Ovary (tissue), 9 donors: ENCODE results near the gene ARIH2. TPM values are rescaled to one million over a fixed set of nuclear protein-coding genes. Genes with fewer than 3 reads are reported as not detected.
A peak's percentile ranks its signal among the peaks of the same experiment; 100 is the strongest.

Source experiments
- DNase-seq, 5 donors: peaks; one replicate each; pipeline ENCODE4 v3.0.0-alpha.2; 2019 to 2020
- H3K27ac ChIP-seq, 2 donors: fragments of 200-600 bp; one replicate each; pipeline versions ENCODE4 v1.5.1 to v1.8.0; 2019 to 2022
- H3K27me3 ChIP-seq: fragments of 200-600 bp; one replicate; pipeline ENCODE4 v1.8.0; 2022
- H3K36me3 ChIP-seq: fragments of 200-600 bp; sonication (generic); one replicate; pipeline ENCODE4 v1.5.1; 2019
- H3K4me1 ChIP-seq: one replicate; pipeline ENCODE4 v1.8.1; 2013; ENCODE audit warnings: mild to moderate bottlenecking, moderate library complexity; ENCODE audit not compliant: insufficient read depth
- H3K4me3 ChIP-seq: fragments of 200-600 bp; sonication (generic); one replicate; pipeline ENCODE4 v1.5.1; 2017
- H3K9me3 ChIP-seq, 2 donors: fragments of 200-600 bp in 1 of 2; sonication (generic) in 1 of 2; one replicate each; pipeline versions ENCODE4 v1.5.1 to v1.8.1; 2013 to 2019; ENCODE audit warnings: mild to moderate bottlenecking in 1 of 2, moderate library complexity in 1 of 2
- EP300 ChIP-seq: sonication (generic); formaldehyde crosslinking; IDR thresholded peaks from one replicate; pipeline ENCODE4 v1.6.1; 2017; ENCODE audit warnings: antibody characterized with exemption
- POLR2A ChIP-seq: fragments of 450-650 bp; IDR thresholded peaks from one replicate; pipeline ENCODE4 v1.6.1; 2017; ENCODE audit warnings: antibody characterized with exemption, mild to moderate bottlenecking, moderate library complexity
- WGBS, 3 donors: extraction: QIAGEN DNeasy Blood & Tissue Kit in 1 of 3; methylation state at CpG; one replicate each; pipeline versions ENCODE4 v1.1.5 to v1.1.7; 2013 to 2017; 5-methylcytosine and 5-hydroxymethylcytosine counted together
- intact Hi-C, 4 donors: fragments of 100-400 bp; cut with DNase I; formaldehyde crosslinking; loops; one replicate each; pipeline versions ENCODE4 v1.11.0 to v1.15.1; 2022 to 2023
- polyA plus RNA-seq, 2 donors: library from polyadenylated mRNA; stranded (reverse); fragments of 200-250 nt in 1 of 2; fragments of 350-450 nt in 1 of 2; fragmentation: Illumina TruSeq in 1 of 2; extraction: RNeasy Lipid Tissue Mini Kit (QIAGEN cat#74804) in 1 of 2; gene quantifications; one replicate each; pipeline ENCODE4 v1.2.3, GENCODE V29; 2013 to 2014
- total RNA-seq, 7 donors: library from RNA; depleted of rRNA in 2 of 7; stranded (reverse); fragments of >200 nt in 2 of 7; fragmentation: NEBNext Ultra II Directional in 3 of 7; extraction: Animal tissue kit (Norgen Biotek cat#: 25700) in 3 of 7; gene quantifications; one replicate each; pipeline versions ENCODE4 v1.1.0 to v1.2.4, GENCODE V29; 2016 to 2023
- TF ChIP-seq, protein P1 (sequence below), 3 donors: fragments of 450-650 bp in 2 of 3; fragments of 200-600 bp in 1 of 3; IDR thresholded peaks; one replicate each; pipeline versions ENCODE4 v1.5.1 to v1.8.0; 2016 to 2022; ENCODE audit warnings: antibody characterized with exemption in 3 of 3, mild to moderate bottlenecking in 1 of 3
- donor health status: DM: no; HTN: no; CAD: no; lungs with moderate emphysema.
- donor health status: DM: no; HTN: no; CAD: no.
- donor health status: Bipolar disorder and iron deficiency.
- donor health status: DM: yes; HTN: yes; CAD: no.
- donor health status: DM: no; HTN: no; CAD: no.
- donor health status: DM: yes; HTN: yes; CAD: no.

The ARIH2 gene
- total and polyA plus RNA-seq, 9 donors = 39.6 to 95.7 (median 72.0) TPM

DNA sequence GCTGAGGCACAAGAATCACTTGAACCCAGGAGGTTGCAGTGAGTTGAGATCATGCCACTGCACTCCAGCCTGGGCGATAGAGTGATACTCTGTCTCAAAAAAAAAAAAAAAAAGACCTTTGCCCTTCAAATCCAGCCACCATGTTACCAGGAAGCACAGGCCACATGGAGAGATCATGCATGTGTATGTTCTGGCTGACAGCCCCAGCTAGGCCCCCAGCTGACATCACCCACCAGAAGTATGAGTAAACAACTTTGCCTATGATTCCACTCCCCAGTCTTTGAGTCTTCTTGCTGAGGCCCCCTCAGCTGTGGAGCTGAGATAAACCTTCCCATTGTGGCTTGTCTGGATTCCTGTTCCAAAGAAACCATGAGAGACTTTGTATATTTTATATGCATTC is 3.3 kb upstream of the ARIH2 start:
- intact Hi-C loops = loop anchor here in 1 of 4 donors (10.0 kb wide), 1 partner anchor 110 kb away; the partner anchor contains the start of genes IMPDH2 and NDUFAF3
- H3K27ac ChIP-seq = no peak overlapping the region

DNA sequence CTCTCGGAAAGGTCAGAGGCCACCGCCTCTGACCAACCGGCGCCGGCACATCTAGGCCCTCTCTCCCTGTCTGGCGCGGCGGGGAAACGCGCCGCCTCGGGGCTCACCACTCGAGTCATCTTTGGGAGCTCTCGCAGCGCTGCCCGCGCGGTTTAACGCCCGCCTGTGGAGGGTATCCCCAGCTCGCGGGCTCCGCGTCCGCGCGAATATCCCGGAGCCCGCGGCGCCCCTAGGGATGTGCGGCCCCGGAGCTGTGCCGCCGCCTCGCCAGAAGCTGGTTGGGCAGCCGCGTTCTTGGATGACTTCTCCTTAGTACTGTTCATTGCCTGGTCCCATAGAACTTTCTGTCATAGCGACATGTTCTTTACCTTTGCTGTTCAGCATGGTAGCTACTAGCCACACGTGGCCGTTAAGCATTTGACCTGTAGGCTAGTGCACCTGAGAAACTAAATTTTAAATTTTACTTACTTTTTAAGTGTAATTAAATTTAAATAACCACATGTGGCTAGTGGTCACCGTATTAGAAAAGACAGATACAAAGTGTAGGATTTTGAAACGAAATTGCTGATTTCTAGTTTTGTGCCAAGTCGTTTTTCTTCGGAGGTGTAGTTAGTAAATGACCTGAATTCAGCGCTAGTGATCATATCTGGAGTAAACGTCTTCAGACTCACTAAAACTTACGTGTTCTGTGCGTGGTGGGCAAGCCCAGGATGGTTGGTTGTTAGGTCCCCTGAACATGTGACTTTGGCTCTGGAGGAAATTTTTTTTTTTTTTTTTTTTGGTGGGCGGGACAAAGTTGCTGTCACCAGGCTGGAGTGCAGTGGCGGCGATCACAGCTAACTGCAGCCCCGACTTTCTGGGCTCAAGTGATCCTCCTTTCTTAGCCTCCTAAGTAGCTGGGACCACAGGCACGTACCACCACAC is 835 bp downstream of the ARIH2 start:
- Histone ChIP-seq H3K36me3 (no peaks in the 10 kb centered on the region), H3K27ac (peak overlapping the region; percentile 93), H3K4me1 (peaks cover 11% of the 10 kb centered on the region), H3K9me3 (no peaks in the 10 kb centered on the region), H3K27me3 (no peaks in the 10 kb centered on the region), H3K4me3 (peak overlapping the region; percentile 100)
- 1 to 2% (median 2%) methylated on average over 48 to 54 of the region's 54 CpGs for WGBS, 3 donors
- intact Hi-C loops = loop anchor here in 1 of 4 donors (10.0 kb wide), 1 partner anchor 105 kb away; the partner anchor contains the start of genes IMPDH2 and NDUFAF3
- peak in 1 of 5 donors; percentile 72 for DNase-seq
- TF ChIP-seq, protein P1, sequence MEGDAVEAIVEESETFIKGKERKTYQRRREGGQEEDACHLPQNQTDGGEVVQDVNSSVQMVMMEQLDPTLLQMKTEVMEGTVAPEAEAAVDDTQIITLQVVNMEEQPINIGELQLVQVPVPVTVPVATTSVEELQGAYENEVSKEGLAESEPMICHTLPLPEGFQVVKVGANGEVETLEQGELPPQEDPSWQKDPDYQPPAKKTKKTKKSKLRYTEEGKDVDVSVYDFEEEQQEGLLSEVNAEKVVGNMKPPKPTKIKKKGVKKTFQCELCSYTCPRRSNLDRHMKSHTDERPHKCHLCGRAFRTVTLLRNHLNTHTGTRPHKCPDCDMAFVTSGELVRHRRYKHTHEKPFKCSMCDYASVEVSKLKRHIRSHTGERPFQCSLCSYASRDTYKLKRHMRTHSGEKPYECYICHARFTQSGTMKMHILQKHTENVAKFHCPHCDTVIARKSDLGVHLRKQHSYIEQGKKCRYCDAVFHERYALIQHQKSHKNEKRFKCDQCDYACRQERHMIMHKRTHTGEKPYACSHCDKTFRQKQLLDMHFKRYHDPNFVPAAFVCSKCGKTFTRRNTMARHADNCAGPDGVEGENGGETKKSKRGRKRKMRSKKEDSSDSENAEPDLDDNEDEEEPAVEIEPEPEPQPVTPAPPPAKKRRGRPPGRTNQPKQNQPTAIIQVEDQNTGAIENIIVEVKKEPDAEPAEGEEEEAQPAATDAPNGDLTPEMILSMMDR (IDR thresholded peaks at IDR 0.05) = no peak
- TF ChIP-seq EP300 (no peak), POLR2A (no peak)

More for the DNA sequence above, 3.3 kb upstream of the ARIH2 start:
- WGBS, 3 donors = 78 to 92% (median 85%) methylated on average over 1 of the region's 1 CpG
- Histone ChIP-seq H3K36me3 (no peaks in the 10 kb centered on the region), H3K4me3 (no peak overlapping the region), H3K27me3 (no peaks in the 10 kb centered on the region), H3K4me1 (peaks cover 9% of the 10 kb centered on the region), H3K9me3 (no peaks in the 10 kb centered on the region)
- peak in 1 of 5 donors; percentile 17 for DNase-seq
- TF ChIP-seq, protein P1 (IDR thresholded peaks at IDR 0.05) = no peak
- TF ChIP-seq POLR2A (no peak), EP300 (no peak)

DNA sequence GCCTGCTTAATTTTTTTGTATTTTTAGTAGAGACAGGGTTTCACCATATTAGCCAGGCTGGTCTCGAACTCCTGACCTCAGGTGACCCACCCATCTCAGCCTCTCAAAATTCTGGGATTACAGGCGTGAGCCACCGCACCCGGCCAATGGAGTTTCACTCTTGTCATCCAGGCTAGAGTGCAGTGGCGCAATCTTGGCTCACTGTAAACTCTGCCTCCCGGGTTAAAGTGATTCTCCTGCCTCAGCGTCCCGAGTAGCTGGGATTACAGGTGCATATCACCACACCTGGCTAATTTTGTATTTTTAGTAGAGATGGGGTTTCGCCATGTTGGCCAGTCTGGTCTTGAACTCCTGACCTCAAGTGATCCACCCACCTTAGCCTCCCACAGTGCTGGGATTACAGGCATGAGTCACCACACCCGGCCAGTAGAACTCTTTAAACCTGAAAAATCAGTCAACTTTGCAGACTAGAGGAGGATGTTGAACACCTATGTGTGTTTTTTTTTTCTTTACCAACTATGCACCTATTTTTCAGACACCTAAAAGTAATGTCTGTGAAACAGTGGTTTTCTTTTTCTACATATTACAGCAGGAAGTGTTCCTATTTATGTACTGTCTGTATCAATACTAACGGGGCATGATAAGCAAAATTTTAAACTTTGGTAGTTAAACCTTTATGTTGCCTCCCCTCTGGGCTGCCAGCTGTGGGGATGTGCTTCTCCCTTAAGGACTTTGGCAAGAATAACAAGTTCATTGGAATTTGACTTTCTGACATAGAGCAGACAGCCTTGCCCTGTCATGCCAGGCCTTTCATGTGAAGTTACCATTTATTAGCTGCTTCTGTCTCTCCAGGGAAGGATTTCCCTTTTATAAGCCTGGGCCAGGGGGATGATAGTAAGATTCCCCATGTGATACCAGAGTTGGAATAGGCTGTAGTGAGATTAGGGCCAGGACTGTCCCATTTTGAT is 8.1 kb downstream of the ARIH2 start:
- TF ChIP-seq POLR2A (no peak), EP300 (no peak)
- TF ChIP-seq, protein P1 (IDR thresholded peaks at IDR 0.05) = no peak
- Histone ChIP-seq H3K4me3 (no peak overlapping the region), H3K27ac (no peak overlapping the region), H3K9me3 (no peaks in the 10 kb centered on the region), H3K27me3 (no peaks in the 10 kb centered on the region), H3K4me1 (peaks cover 2% of the 10 kb centered on the region), H3K36me3 (no peaks in the 10 kb centered on the region)
- intact Hi-C loops = no loop called here
- no peak for DNase-seq
- 78 to 87% (median 82%) methylated on average over 11 of the region's 11 CpGs for WGBS, 3 donors

DNA sequence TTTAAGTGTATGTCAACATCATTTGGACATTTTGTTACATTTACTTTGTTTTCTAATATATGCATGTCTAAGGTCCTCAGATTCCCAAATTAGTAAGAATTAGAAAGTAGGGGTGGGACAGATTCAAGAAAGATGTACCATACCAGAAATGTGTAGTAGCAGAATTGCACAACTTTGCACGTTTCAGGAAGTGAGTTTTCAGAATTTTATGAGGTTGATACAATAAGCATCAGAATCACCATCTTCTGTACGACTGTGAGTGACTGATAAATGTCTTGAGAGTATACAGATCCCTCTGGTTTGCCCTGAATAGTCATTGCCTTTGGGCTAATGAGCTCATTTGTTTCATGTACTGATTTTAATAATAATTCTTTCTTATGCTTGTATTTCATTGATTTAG is 9.3 kb downstream of the ARIH2 start:
- WGBS, 3 donors = 59 to 68% (median 64%) methylated on average over 2 of the region's 2 CpGs
- intact Hi-C loops = no loop called here
- no peak for DNase-seq
- TF ChIP-seq POLR2A = no peak
- TF ChIP-seq, protein P1 (IDR thresholded peaks at IDR 0.05) = no peak
- no peak for TF ChIP-seq EP300
- Histone ChIP-seq H3K36me3 (no peaks in the 10 kb centered on the region), H3K4me3 (no peak overlapping the region), H3K27ac (no peak overlapping the region), H3K9me3 (no peaks in the 10 kb centered on the region), H3K27me3 (no peaks in the 10 kb centered on the region), H3K4me1 (peaks cover 1% of the 10 kb centered on the region)
